H1 (cell line): Measurements from ENCODE around the gene FRMPD4. TPM values are rescaled to one million over a fixed set of nuclear protein-coding genes. Genes with fewer than 3 reads are reported as not detected.

Source experiments
- CTCF ChIA-PET: fragments of 300-600 bp; sonication (Branson Sonifier 250); formaldehyde crosslinking; loops from one replicate; lab custom pipeline; 2021; ENCODE audit not compliant: partially characterized antibody; lab: Charles Lee
- POLR2A ChIA-PET: fragments of 300-600 bp; sonication (Branson Sonifier 250); formaldehyde crosslinking; loops from one replicate; lab custom pipeline; 2021; ENCODE audit warnings: inconsistent platforms; ENCODE audit not compliant: partially characterized antibody; lab: Charles Lee
- DNase-seq, 2 experiments: peaks; one replicate each; pipeline versions ENCODE4 v3.0.0 to v3.0.0-alpha.2; 2010 to 2022; ENCODE audit warnings: low spot score in 2 of 2, low read depth in 1 of 2, mixed read lengths in 1 of 2
- FAIRE-seq: peaks from 2 replicates; lab custom pipeline; 2011; peaks lifted over from hg19 to GRCh38; lab: Jason Lieb, UNC
- H2AFZ ChIP-seq: 2 replicates; pipeline ENCODE4 v1.8.1; 2012; ENCODE audit warnings: low read length, inconsistent platforms
- H2AK5ac ChIP-seq: 2 replicates; pipeline ENCODE4 v1.6.1; 2013; ENCODE audit warnings: low read depth, low read length
- H2BK120ac ChIP-seq: replicated peaks from 2 replicates; pipeline ENCODE3; 2013; ENCODE audit warnings: low read depth, low read length, inconsistent platforms
- H2BK12ac ChIP-seq: 2 replicates; pipeline ENCODE4 v1.6.1; 2013; ENCODE audit warnings: low read depth, low read length
- H2BK15ac ChIP-seq: 2 replicates; pipeline ENCODE4 v1.6.1; 2013; ENCODE audit warnings: low read length
- H2BK20ac ChIP-seq: 2 replicates; pipeline ENCODE4 v1.6.1; 2013; ENCODE audit warnings: low read length
- H2BK5ac ChIP-seq: 2 replicates; pipeline ENCODE4 v1.6.1; 2013; ENCODE audit warnings: low read depth, low read length
- H3K14ac ChIP-seq: 2 replicates; pipeline ENCODE4 v1.6.1; 2013; ENCODE audit warnings: inconsistent platforms; ENCODE audit not compliant: insufficient read length
- H3K18ac ChIP-seq: 2 replicates; pipeline ENCODE4 v1.6.1; 2013; ENCODE audit warnings: low read length; ENCODE audit errors: extremely low read depth
- H3K23ac ChIP-seq: 2 replicates; pipeline ENCODE4 v1.6.1; 2013; ENCODE audit warnings: inconsistent platforms; ENCODE audit not compliant: insufficient read length
- H3K23me2 ChIP-seq: 2 replicates; pipeline ENCODE4 v1.6.1; 2013; ENCODE audit warnings: low read depth, low read length
- H3K27ac ChIP-seq: 2 replicates; pipeline ENCODE4 v1.6.1; 2011; ENCODE audit warnings: low read depth, low read length, inconsistent platforms
- H3K27me3 ChIP-seq, 4 experiments: replicated peaks in 1 of 4; 1 replicate in 1 of 4; 2 replicates in 3 of 4; pipeline versions ENCODE4 v1.6.1 to v1.8.1; 2011 to 2013; ENCODE audit warnings: low read length in 3 of 4, mild to moderate bottlenecking in 3 of 4, inconsistent platforms in 2 of 4, mixed read lengths in 2 of 4, moderate library complexity in 1 of 4; ENCODE audit not compliant: control insufficient read depth in 3 of 4, insufficient read depth in 3 of 4; ENCODE audit errors: extremely low read depth in 1 of 4
- H3K36me3 ChIP-seq, 4 experiments: 2 replicates each; pipeline versions ENCODE4 v1.6.1 to v1.8.1; 2011 to 2013; ENCODE audit warnings: mild to moderate bottlenecking in 4 of 4, low read length in 3 of 4, moderate library complexity in 2 of 4, control low read depth in 1 of 4, inconsistent platforms in 1 of 4; ENCODE audit not compliant: insufficient read depth in 4 of 4, control insufficient read depth in 2 of 4
- H3K4ac ChIP-seq: replicated peaks from 2 replicates; pipeline ENCODE3; 2013; ENCODE audit warnings: low read length, low read depth, mixed read lengths, inconsistent platforms; ENCODE audit not compliant: insufficient read length
- H3K4me1 ChIP-seq, 4 experiments: replicated peaks in 1 of 4; 1 replicate in 1 of 4; 2 replicates in 3 of 4; pipeline versions ENCODE4 v1.6.1 to v1.8.1; 2011 to 2013; ENCODE audit warnings: low read length in 3 of 4, inconsistent platforms in 2 of 4, mixed read lengths in 1 of 4; ENCODE audit not compliant: insufficient read depth in 4 of 4, control insufficient read depth in 3 of 4
- H3K4me2 ChIP-seq, 2 experiments: 2 replicates each; pipeline versions ENCODE4 v1.6.1 to v1.8.1; 2011 to 2013; ENCODE audit warnings: low read depth in 2 of 2, low read length in 2 of 2, control low read depth in 1 of 2, inconsistent platforms in 1 of 2, mild to moderate bottlenecking in 1 of 2; ENCODE audit not compliant: insufficient read depth in 1 of 2
- H3K4me3 ChIP-seq, 4 experiments: fragments of 200-600, 300-600 bp in 1 of 4; sonication (generic), shearing (Covaris generic), sonication (Bioruptor Twin) in 1 of 4; 2 replicates each; pipeline versions ENCODE4 v1.5.1 to v1.8.1; 2011 to 2016; ENCODE audit warnings: low read length in 4 of 4, low read depth in 3 of 4, control low read depth in 2 of 4, inconsistent platforms in 2 of 4, mild to moderate bottlenecking in 2 of 4, mixed read lengths in 1 of 4, moderate library complexity in 1 of 4; ENCODE audit not compliant: insufficient read depth in 2 of 4; ENCODE audit errors: extremely low read depth in 1 of 4
- H3K56ac ChIP-seq: replicated peaks from 2 replicates; pipeline ENCODE3; 2013; ENCODE audit warnings: low read depth, mild to moderate bottlenecking, mixed read lengths, low read length, inconsistent platforms; ENCODE audit not compliant: insufficient read length
- H3K79me1 ChIP-seq: 2 replicates; pipeline ENCODE4 v1.6.1; 2013; ENCODE audit warnings: low read depth, low read length, control low read depth
- H3K79me2 ChIP-seq, 2 experiments: 2 replicates each; pipeline versions ENCODE4 v1.6.1 to v1.8.1; 2012 to 2013; ENCODE audit warnings: low read length in 2 of 2, mild to moderate bottlenecking in 2 of 2, inconsistent platforms in 1 of 2; ENCODE audit not compliant: insufficient read depth in 2 of 2, control insufficient read depth in 1 of 2
- H3K9ac ChIP-seq, 4 experiments: replicated peaks in 1 of 4; 1 replicate in 1 of 4; 2 replicates in 3 of 4; pipeline versions ENCODE4 v1.6.1 to v1.8.1; 2011 to 2013; ENCODE audit warnings: low read depth in 3 of 4, low read length in 3 of 4, control low read depth in 2 of 4, mild to moderate bottlenecking in 2 of 4, moderate library complexity in 2 of 4, inconsistent platforms in 1 of 4; ENCODE audit errors: extremely low read depth in 1 of 4
- H3K9me3 ChIP-seq, 2 experiments: 2 replicates each; pipeline versions ENCODE4 v1.6.1 to v1.8.1; 2012 to 2013; ENCODE audit warnings: mild to moderate bottlenecking in 2 of 2, moderate library complexity in 2 of 2, control low read depth in 1 of 2, inconsistent platforms in 1 of 2, low read depth in 1 of 2, low read length in 1 of 2, mixed read lengths in 1 of 2; ENCODE audit not compliant: insufficient read depth in 2 of 2
- H4K20me1 ChIP-seq, 2 experiments: replicated peaks in 1 of 2; 2 replicates each; pipeline versions ENCODE3 to v1.8.1; 2011 to 2013; ENCODE audit warnings: inconsistent platforms in 2 of 2, low read length in 2 of 2, mild to moderate bottlenecking in 1 of 2; ENCODE audit not compliant: insufficient read depth in 2 of 2, control insufficient read depth in 1 of 2
- H4K5ac ChIP-seq: 2 replicates; pipeline ENCODE4 v1.6.1; 2013; ENCODE audit warnings: low read length, low read depth, mixed read lengths, inconsistent platforms; ENCODE audit not compliant: insufficient read length
- H4K8ac ChIP-seq: 2 replicates; pipeline ENCODE4 v1.8.0; 2013; ENCODE audit warnings: mild to moderate bottlenecking, moderate library complexity, low read length, inconsistent platforms; ENCODE audit not compliant: insufficient read depth; ENCODE audit errors: extremely low read depth
- H4K91ac ChIP-seq: replicated peaks from 2 replicates; pipeline ENCODE3; 2013; ENCODE audit warnings: low read length, mixed read lengths, inconsistent platforms; ENCODE audit not compliant: insufficient read length
- BCL11A ChIP-seq, 2 experiments: IDR thresholded peaks; one replicate each; pipeline ENCODE4 v1.6.1; 2011; ENCODE audit warnings: low read depth in 2 of 2, low read length in 2 of 2, mild to moderate bottlenecking in 2 of 2
- BRCA1 ChIP-seq: IDR thresholded peaks from 2 replicates; pipeline ENCODE4 v1.6.1; 2012; ENCODE audit warnings: low read depth, low read length, improper control_type of control experiment
- CHD2 ChIP-seq: IDR thresholded peaks from 2 replicates; pipeline ENCODE4 v1.6.1; 2012; ENCODE audit warnings: low read length, improper control_type of control experiment
- EGR1 ChIP-seq: IDR thresholded peaks from 2 replicates; pipeline ENCODE4 v1.6.1; 2011; ENCODE audit warnings: low read depth, low read length, borderline replicate concordance
- EP300 ChIP-seq, 2 experiments: IDR thresholded peaks; 1 replicate in 1 of 2; 2 replicates in 1 of 2; pipeline ENCODE4 v1.6.1; 2011 to 2012; ENCODE audit warnings: low read depth in 2 of 2, low read length in 2 of 2, mild to moderate bottlenecking in 2 of 2, borderline replicate concordance in 1 of 2, inconsistent platforms in 1 of 2, moderate library complexity in 1 of 2
- KDM1A ChIP-seq: fragments of 200-600, 300-600 bp; sonication (generic); IDR thresholded peaks from 2 replicates; pipeline ENCODE4 v1.7.1; 2016; ENCODE audit warnings: mild to moderate bottlenecking, low read length, borderline replicate concordance
- KDM4A ChIP-seq: IDR thresholded peaks from one replicate; pipeline ENCODE4 v1.7.1; 2012; ENCODE audit warnings: low read depth, mild to moderate bottlenecking, moderate library complexity, low read length, inconsistent platforms; ENCODE audit not compliant: severe bottlenecking
- POLR2AphosphoS5 ChIP-seq: IDR thresholded peaks from 2 replicates; pipeline ENCODE4 v1.6.1; 2011; ENCODE audit warnings: low read depth, low read length
- RAD21 ChIP-seq, 2 experiments: IDR thresholded peaks in 1 of 2; conservative IDR thresholded peaks in 1 of 2; 2 replicates each; pipeline ENCODE4 v1.6.1; 2011; ENCODE audit warnings: low read depth in 2 of 2, low read length in 2 of 2, improper control_type of control experiment in 1 of 2, inconsistent platforms in 1 of 2, mild to moderate bottlenecking in 1 of 2, moderate library complexity in 1 of 2
- SIN3A ChIP-seq, 2 experiments: IDR thresholded peaks in 1 of 2; conservative IDR thresholded peaks in 1 of 2; 2 replicates each; pipeline ENCODE4 v1.6.1; 2011 to 2012; ENCODE audit warnings: low read length in 2 of 2, improper control_type of control experiment in 1 of 2, low read depth in 1 of 2, mild to moderate bottlenecking in 1 of 2
- SRF ChIP-seq: IDR thresholded peaks from 2 replicates; pipeline ENCODE4 v1.6.1; 2011; ENCODE audit warnings: mild to moderate bottlenecking, low read depth, low read length, moderate library complexity
- TCF12 ChIP-seq: IDR thresholded peaks from 2 replicates; pipeline ENCODE4 v1.6.1; 2011; ENCODE audit warnings: low read depth, mild to moderate bottlenecking, low read length
- WGBS, 2 experiments: shearing (Covaris generic) in 1 of 2; methylation state at CpG; one replicate each; pipeline versions ENCODE4 v1.1.6 to v1.1.7; 2013 to 2015; ENCODE audit warnings: low lambda C conversion rate in 2 of 2, mixed read lengths in 2 of 2, inconsistent platforms in 1 of 2, low coverage in 1 of 2, missing lambda C conversion rate in 1 of 2; ENCODE audit not compliant: insufficient replicate concordance in 2 of 2, insufficient coverage in 1 of 2, insufficient read length in 1 of 2; ENCODE audit errors: extremely low coverage in 1 of 2, missing lambda C conversion rate in 1 of 2; 5-methylcytosine and 5-hydroxymethylcytosine counted together
- polyA plus RNA-seq, 7 experiments: library from polyadenylated mRNA; depleted of rRNA in 3 of 7; stranded (reverse) in 5 of 7; unstranded in 2 of 7; fragments of >200 nt in 5 of 7; fragments of 200-250 nt in 2 of 7; gene quantifications; 1 replicate in 5 of 7; 2 replicates in 1 of 7; 4 replicates in 1 of 7; pipeline versions ENCODE4 v1.2.1 to v1.2.3, GENCODE V29; 2011 to 2013; ENCODE audit warnings: missing spikeins in 2 of 7, mixed read lengths in 2 of 7
- total RNA-seq: library from RNA; stranded (reverse); fragmentation: NEBNext Ultra II Directional; extraction: Animal tissue kit (Norgen Biotek cat#: 25700); gene quantifications from 2 replicates; pipeline ENCODE4 v1.2.1, GENCODE V29; 2021
- TF ChIP-seq, protein P1 (sequence below): IDR thresholded peaks from 2 replicates; pipeline ENCODE4 v1.6.1; 2011; ENCODE audit warnings: low read length, improper control_type of control experiment

Gene FRMPD4
- total and polyA plus RNA-seq, 2 of the 8 experiments (the other 6 are each of a cell fraction or from before 2014, with no cell fraction given): 0.02 to 0.37 TPM

DNA sequence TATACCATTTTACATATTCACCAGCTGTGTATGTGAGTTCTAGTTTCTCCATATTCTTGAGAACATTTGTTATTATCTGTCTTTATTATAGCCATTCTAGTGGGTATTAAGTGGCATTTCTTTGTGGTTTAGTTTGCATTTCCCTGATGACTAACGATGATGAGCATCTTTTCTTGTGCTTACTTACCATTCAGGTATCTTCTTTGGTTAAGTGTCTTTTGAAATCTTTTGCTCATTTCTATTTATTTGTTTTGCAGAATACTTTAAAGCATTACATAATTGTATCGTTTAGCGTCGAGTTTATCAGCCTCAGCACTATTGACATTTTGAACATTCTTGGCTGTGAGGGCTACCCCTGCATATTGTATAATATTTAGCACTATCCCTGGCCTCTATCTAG is 85.4 kb downstream of the FRMPD4 start:
- Histone ChIP-seq H3K23ac (no peak overlapping the region), H3K4me3 (no peak overlapping the region), H3K56ac (no peak overlapping the region), H3K36me3 (no peaks in the 10 kb centered on the region), H2BK20ac (no peak overlapping the region), H3K79me2 (no peaks in the 10 kb centered on the region), H4K5ac (no peak overlapping the region), H2BK15ac (no peak overlapping the region), H4K91ac (no peak overlapping the region), H3K27ac (no peak overlapping the region), H3K4me1 (no peaks in the 10 kb centered on the region), H2BK120ac (no peak overlapping the region), H4K20me1 (no peaks in the 10 kb centered on the region), H3K9me3 (no peaks in the 10 kb centered on the region), H3K14ac (no peak overlapping the region), H3K79me1 (no peaks in the 10 kb centered on the region), H2AFZ (no peak overlapping the region), H4K8ac (no peak overlapping the region), H2BK12ac (no peak overlapping the region), H3K4me2 (no peak overlapping the region), H2AK5ac (no peak overlapping the region), H3K9ac (no peak overlapping the region), H3K4ac (no peak overlapping the region), H2BK5ac (no peak overlapping the region), H3K23me2 (no peaks in the 10 kb centered on the region), H3K18ac (no peak overlapping the region), H3K27me3 (no peaks in the 10 kb centered on the region)
- POLR2A ChIA-PET: no interaction called here
- 98% methylated on average over 4 of the region's 4 CpGs; no CpG with 5 or more reads in 1 of the 2 experiments for WGBS, 2 experiments
- CTCF ChIA-PET: no interaction called here
- DNase-seq (no peak), FAIRE-seq (no peak)
- no peak for TF ChIP-seq RAD21 (IDR thresholded peaks at IDR 0.05 in 1 of 2, conservative IDR thresholded peaks at IDR 0.05 in 1 of 2; ENCODE audit: low read depth in 2 of 2, low read length in 2 of 2)
- TF ChIP-seq EGR1: no peak
- TF ChIP-seq CHD2: no peak
- TF ChIP-seq SIN3A (conservative IDR thresholded peaks at IDR 0.05 in 1 of 2, IDR thresholded peaks at IDR 0.05 in 1 of 2; ENCODE audit: low read depth in 1 of 2, low read length in 2 of 2): no peak
- TF ChIP-seq BRCA1: no peak
- no peak for TF ChIP-seq SRF
- TF ChIP-seq BCL11A (IDR thresholded peaks at IDR 0.05; ENCODE audit: low read depth in 2 of 2, low read length in 2 of 2): no peak
- no peak for TF ChIP-seq KDM1A
- TF ChIP-seq EP300 (IDR thresholded peaks at IDR 0.05; ENCODE audit: borderline replicate concordance in 1 of 2, low read depth in 2 of 2, low read length in 2 of 2): no peak
- TF ChIP-seq KDM4A: no peak
- no peak for TF ChIP-seq TCF12
- no peak for TF ChIP-seq POLR2AphosphoS5
- TF ChIP-seq, protein P1, sequence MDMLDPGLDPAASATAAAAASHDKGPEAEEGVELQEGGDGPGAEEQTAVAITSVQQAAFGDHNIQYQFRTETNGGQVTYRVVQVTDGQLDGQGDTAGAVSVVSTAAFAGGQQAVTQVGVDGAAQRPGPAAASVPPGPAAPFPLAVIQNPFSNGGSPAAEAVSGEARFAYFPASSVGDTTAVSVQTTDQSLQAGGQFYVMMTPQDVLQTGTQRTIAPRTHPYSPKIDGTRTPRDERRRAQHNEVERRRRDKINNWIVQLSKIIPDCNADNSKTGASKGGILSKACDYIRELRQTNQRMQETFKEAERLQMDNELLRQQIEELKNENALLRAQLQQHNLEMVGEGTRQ: no peak
